ENCODE data around the gene LMBR1.
A peak's percentile ranks its signal among the peaks of the same experiment; 100 is the strongest.
"Not testable (repeated sequence)": the region's sequence is repeated elsewhere in the genome, so short reads cannot be mapped to it uniquely, and the experiment has no call there.

Gene LMBR1

GRCh38 chr7:156650042-156650441, 242.9 kb downstream of the LMBR1 start:
- no peak for DNase-seq

GRCh38 chr7:156647330-156647729, 245.7 kb downstream of the LMBR1 start:
- DNase-seq: not testable (repeated sequence)

GRCh38 chr7:156642306-156643045, 250.5 kb downstream of the LMBR1 start:
- no peak for DNase-seq

GRCh38 chr7:156640949-156641485, 252.0 kb downstream of the LMBR1 start:
- no peak for DNase-seq

- DNase-seq: peak; percentile 81
These were observed 252.6 kb downstream of the LMBR1 start, which contains the start of gene RNF32 for GRCh38 chr7:156640257-156640948. TSS of gene RNF32 (plus strand) at chr7:156640774. CDS start at chr7:156643878, 3,104 bp downstream.

GRCh38 chr7:156639426-156640256, 253.3 kb downstream of the LMBR1 start:
- no peak for DNase-seq

GRCh38 chr7:156638443-156639077, 254.4 kb downstream of the LMBR1 start:
- DNase-seq: no peak

GRCh38 chr7:156637093-156637492, 255.9 kb downstream of the LMBR1 start:
- DNase-seq: not testable (repeated sequence)

- peak; percentile 60 for DNase-seq
These were observed 257.2 kb downstream of the LMBR1 start for GRCh38 chr7:156635529-156636385.

- DNase-seq: no peak
These were observed 258.9 kb downstream of the LMBR1 start for GRCh38 chr7:156634117-156634516.

- no peak for DNase-seq
These were observed 263.1 kb downstream of the LMBR1 start for GRCh38 chr7:156629873-156630272.

GRCh38 chr7:156628562-156628961, 264.4 kb downstream of the LMBR1 start:
- no peak for DNase-seq

All from NCI-H1105 (cell line).